ENCODE data around the gene RFX2.

- TF ChIP-seq CTCF (IDR thresholded peaks at IDR 0.05) (no peak), POLR2A (IDR thresholded peaks at IDR 0.05; ENCODE audit: low read depth) (no peak)
Observed at GRCh38 chr19:6086068-6086788, 24.1 kb downstream of the RFX2 start.
